Caco-2 (cell line): Measurements from ENCODE around the gene SRSF8. TPM values are rescaled to one million over a fixed set of nuclear protein-coding genes. Genes with fewer than 3 reads are reported as not detected.

Experiments used
- BruUV-seq: library from RNA; stranded (reverse); fragments of 400-500 nt; replicated peaks from 2 replicates; lab custom pipeline; 2021; lab: Mats Ljungman, UMichigan
- CTCF ChIA-PET: fragments of 300-600 bp; sonication (Branson Sonifier 250); formaldehyde crosslinking; loops from one replicate; lab custom pipeline; 2022; ENCODE audit warnings: antibody characterized with exemption; lab: Charles Lee
- POLR2A ChIA-PET: fragments of 300-600 bp; sonication (Branson Sonifier 250); formaldehyde crosslinking; loops from one replicate; lab custom pipeline; 2022; ENCODE audit warnings: antibody characterized with exemption; lab: Charles Lee
- DNase-seq, 2 experiments: peaks; one replicate each; pipeline versions ENCODE4 v3.0.0 to v3.0.0-alpha.2; 2020 to 2022
- H3K27me3 ChIP-seq: replicated peaks from 2 replicates; pipeline ENCODE4 v1.6.0; 2011; ENCODE audit warnings: low read length; ENCODE audit not compliant: control insufficient read depth, insufficient read depth
- H3K36me3 ChIP-seq: 2 replicates; pipeline ENCODE4 v1.5.1; 2011; ENCODE audit warnings: low read length; ENCODE audit not compliant: control insufficient read depth, insufficient read depth
- H3K4me1 ChIP-seq: fragments of 250-450 bp; sonication (Bioruptor Pico); 2 replicates; pipeline ENCODE4 v1.5.1; 2020; ENCODE audit warnings: mild to moderate bottlenecking
- H3K4me3 ChIP-seq: 2 replicates; pipeline ENCODE4 v1.5.1; 2011; ENCODE audit warnings: low read depth, mild to moderate bottlenecking, control low read depth, low read length
- H3K9me3 ChIP-seq: fragments of 250-450 bp; sonication (Bioruptor Pico); 2 replicates; pipeline ENCODE4 v1.5.1; 2020; ENCODE audit warnings: mild to moderate bottlenecking, moderate library complexity
- H3K27ac Mint-ChIP-seq: one replicate; pipeline ENCODE4 v1.8.0; 2022; ENCODE audit warnings: mixed read lengths; ENCODE audit not compliant: unreplicated experiment
- H3K27me3 Mint-ChIP-seq: one replicate; pipeline ENCODE4 v1.8.0; 2022; ENCODE audit warnings: mixed read lengths; ENCODE audit not compliant: insufficient read depth, unreplicated experiment
- H3K36me3 Mint-ChIP-seq: one replicate; pipeline ENCODE4 v1.8.0; 2022; ENCODE audit warnings: mild to moderate bottlenecking, mixed read lengths; ENCODE audit not compliant: insufficient read depth, unreplicated experiment
- H3K4me1 Mint-ChIP-seq: one replicate; pipeline ENCODE4 v1.8.0; 2022; ENCODE audit warnings: low read depth, mixed read lengths; ENCODE audit not compliant: unreplicated experiment
- H3K4me3 Mint-ChIP-seq: one replicate; pipeline ENCODE4 v1.8.0; 2022; ENCODE audit warnings: mild to moderate bottlenecking, moderate library complexity, mixed read lengths; ENCODE audit not compliant: unreplicated experiment
- H3K9me3 Mint-ChIP-seq: one replicate; pipeline ENCODE4 v1.8.0; 2022; ENCODE audit warnings: mixed read lengths; ENCODE audit not compliant: unreplicated experiment
- intact Hi-C: fragments of 100-400 bp; cut with micrococcal nuclease; formaldehyde crosslinking; loops from one replicate; pipeline ENCODE4 v1.10.0; 2022; ENCODE audit not compliant: unreplicated experiment
- total RNA-seq: library from RNA; stranded (reverse); gene quantifications from 2 replicates; pipeline ENCODE4 v1.2.3, GENCODE V29; 2022
- TF ChIP-seq, protein P1 (sequence below), 2 experiments: fragments of 200-600 bp in 1 of 2; IDR thresholded peaks; 1 replicate in 1 of 2; 2 replicates in 1 of 2; pipeline versions ENCODE4 v1.5.1 to v1.8.0; 2011 to 2022; ENCODE audit warnings: antibody characterized with exemption in 1 of 2, control low read depth in 1 of 2, inconsistent platforms in 1 of 2, low read depth in 1 of 2, low read length in 1 of 2, mild to moderate bottlenecking in 1 of 2, moderate library complexity in 1 of 2; ENCODE audit not compliant: insufficient read depth in 1 of 2, severe bottlenecking in 1 of 2, unreplicated experiment in 1 of 2

The SRSF8 gene
- total RNA-seq, 1 experiment from 2014 or later, result 44.5 TPM

DNA sequence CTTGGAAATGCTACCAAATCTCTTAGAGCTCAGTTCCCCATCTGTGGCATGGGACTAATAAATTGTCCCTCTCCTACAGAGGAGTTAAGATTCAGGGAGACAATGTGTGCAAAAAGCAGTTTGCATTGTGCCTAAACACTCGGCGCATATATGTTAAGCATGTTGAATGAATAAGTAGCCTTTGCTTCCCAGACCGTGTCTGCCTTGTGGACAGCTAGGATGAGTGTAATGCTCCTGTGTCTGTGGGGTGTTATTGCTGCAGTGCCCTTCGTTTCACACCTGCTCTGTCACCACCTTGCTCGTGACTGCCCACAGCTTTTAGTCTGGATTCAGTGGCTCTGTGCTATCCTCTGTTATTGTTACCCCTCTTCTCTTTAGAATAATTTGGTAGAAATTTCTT lies 37.0 kb downstream of the SRSF8 start:
- Mint-ChIP-seq H3K4me1 (no peaks in the 10 kb centered on the region), H3K36me3 (no peaks in the 10 kb centered on the region), H3K27me3 (no peaks in the 10 kb centered on the region), H3K9me3 (no peaks in the 10 kb centered on the region), H3K4me3 (no peak overlapping the region), H3K27ac (no peak overlapping the region)
- H3K4me3 ChIP-seq, result no peak overlapping the region
- intact Hi-C loops, result no loop called here
- no peaks in the 10 kb centered on the region for H3K27me3 ChIP-seq
- no peak for DNase-seq
- CTCF ChIA-PET, result no interaction called here
- POLR2A ChIA-PET, result no interaction called here
- BruUV-seq, result no TSS peak
- no peaks in the 10 kb centered on the region for H3K36me3 ChIP-seq
- H3K9me3 ChIP-seq, result no peaks in the 10 kb centered on the region
- TF ChIP-seq, protein P1, sequence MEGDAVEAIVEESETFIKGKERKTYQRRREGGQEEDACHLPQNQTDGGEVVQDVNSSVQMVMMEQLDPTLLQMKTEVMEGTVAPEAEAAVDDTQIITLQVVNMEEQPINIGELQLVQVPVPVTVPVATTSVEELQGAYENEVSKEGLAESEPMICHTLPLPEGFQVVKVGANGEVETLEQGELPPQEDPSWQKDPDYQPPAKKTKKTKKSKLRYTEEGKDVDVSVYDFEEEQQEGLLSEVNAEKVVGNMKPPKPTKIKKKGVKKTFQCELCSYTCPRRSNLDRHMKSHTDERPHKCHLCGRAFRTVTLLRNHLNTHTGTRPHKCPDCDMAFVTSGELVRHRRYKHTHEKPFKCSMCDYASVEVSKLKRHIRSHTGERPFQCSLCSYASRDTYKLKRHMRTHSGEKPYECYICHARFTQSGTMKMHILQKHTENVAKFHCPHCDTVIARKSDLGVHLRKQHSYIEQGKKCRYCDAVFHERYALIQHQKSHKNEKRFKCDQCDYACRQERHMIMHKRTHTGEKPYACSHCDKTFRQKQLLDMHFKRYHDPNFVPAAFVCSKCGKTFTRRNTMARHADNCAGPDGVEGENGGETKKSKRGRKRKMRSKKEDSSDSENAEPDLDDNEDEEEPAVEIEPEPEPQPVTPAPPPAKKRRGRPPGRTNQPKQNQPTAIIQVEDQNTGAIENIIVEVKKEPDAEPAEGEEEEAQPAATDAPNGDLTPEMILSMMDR (IDR thresholded peaks at IDR 0.05; ENCODE audit: insufficient read depth in 1 of 2, low read depth in 1 of 2, low read length in 1 of 2, severe bottlenecking in 1 of 2, unreplicated experiment in 1 of 2), result no peak
- H3K4me1 ChIP-seq, result peaks cover 15% of the 10 kb centered on the region

DNA sequence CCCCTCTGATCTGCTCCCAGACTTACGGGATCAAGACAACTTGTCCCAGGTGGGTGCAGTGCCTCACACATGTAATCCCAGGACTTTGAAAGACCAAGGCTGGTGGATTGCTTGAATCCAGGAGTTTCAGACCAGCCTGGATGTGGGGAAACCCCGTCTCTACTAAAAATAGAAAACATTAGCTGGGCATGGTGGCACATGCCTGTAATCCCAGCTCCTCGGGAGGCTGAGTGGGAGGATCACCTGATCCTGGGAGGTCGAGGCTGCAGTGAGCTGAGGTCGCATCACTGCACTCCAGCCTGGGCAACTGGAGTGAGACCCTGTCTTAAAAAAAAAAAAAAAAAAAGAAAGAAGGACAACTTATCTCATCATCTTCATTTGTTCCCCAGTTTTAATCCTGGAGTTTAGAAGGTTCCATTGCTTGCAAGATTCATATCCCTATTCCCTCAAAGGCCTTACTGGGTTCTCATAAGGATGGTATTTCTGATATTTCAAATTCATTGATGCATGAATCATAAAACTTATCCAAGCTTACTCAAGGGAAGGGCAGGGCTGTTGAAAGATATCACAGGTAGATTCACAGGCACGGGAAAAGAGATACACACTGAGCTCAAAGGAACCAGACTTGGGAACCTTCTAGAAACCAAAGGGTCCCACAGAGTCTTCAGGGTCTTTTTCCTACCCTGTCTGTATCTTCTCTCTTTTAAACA lies 37.6 kb downstream of the SRSF8 start:
- no peaks in the 10 kb centered on the region for H3K27me3 ChIP-seq
- Mint-ChIP-seq H3K27me3 (no peaks in the 10 kb centered on the region), H3K9me3 (no peaks in the 10 kb centered on the region), H3K4me3 (no peak overlapping the region), H3K4me1 (no peaks in the 10 kb centered on the region), H3K36me3 (no peaks in the 10 kb centered on the region), H3K27ac (no peak overlapping the region)
- H3K4me3 ChIP-seq, result no peak overlapping the region
- CTCF ChIA-PET, result no interaction called here
- no TSS peak for BruUV-seq
- TF ChIP-seq, protein P1 (IDR thresholded peaks at IDR 0.05; ENCODE audit: insufficient read depth in 1 of 2, low read depth in 1 of 2, low read length in 1 of 2, severe bottlenecking in 1 of 2, unreplicated experiment in 1 of 2), result no peak
- DNase-seq, result no peak
- peaks cover 20% of the 10 kb centered on the region for H3K4me1 ChIP-seq
- H3K36me3 ChIP-seq, result no peaks in the 10 kb centered on the region; the same call in 1 of the 2 replicates
- no peaks in the 10 kb centered on the region for H3K9me3 ChIP-seq
- intact Hi-C loops, result no loop called here
- POLR2A ChIA-PET, result interaction anchor here (0.7 kb wide), 1 partner anchor 11 kb away, joined by 5 read pairs; no protein-coding TSS in a partner anchor

DNA sequence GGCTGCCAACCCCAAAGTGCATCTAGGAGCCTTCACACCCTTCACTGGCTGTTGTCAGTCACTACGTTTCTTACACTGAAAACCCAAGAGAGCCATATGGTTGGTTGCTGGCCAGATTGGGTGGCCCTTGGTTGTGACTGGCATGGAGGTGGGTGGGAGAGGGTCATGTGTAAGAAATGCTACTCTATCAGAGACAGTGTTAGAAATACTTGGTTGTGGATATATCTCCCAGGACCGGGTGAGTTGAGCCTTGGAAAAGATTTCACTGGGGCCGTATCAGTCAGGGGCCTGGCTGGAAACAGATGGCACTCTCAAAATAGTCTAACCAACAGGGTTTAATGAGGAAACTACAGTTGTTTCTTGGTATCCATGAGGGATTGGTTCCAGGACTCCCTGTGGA lies 38.1 kb downstream of the SRSF8 start:
- no peaks in the 10 kb centered on the region for H3K9me3 Mint-ChIP-seq
- no peaks in the 10 kb centered on the region for H3K27me3 Mint-ChIP-seq
- Histone ChIP-seq H3K27me3 (no peaks in the 10 kb centered on the region), H3K4me3 (no peak overlapping the region), H3K36me3 (no peaks in the 10 kb centered on the region; the same call in 1 of the 2 replicates), H3K4me1 (peaks cover 20% of the 10 kb centered on the region), H3K9me3 (no peaks in the 10 kb centered on the region)
- CTCF ChIA-PET, result no interaction called here
- DNase-seq, result no peak
- H3K27ac Mint-ChIP-seq, result no peak overlapping the region
- intact Hi-C loops, result no loop called here
- peaks cover 5% of the 10 kb centered on the region for H3K4me1 Mint-ChIP-seq
- TF ChIP-seq, protein P1 (IDR thresholded peaks at IDR 0.05; ENCODE audit: insufficient read depth in 1 of 2, low read depth in 1 of 2, low read length in 1 of 2, severe bottlenecking in 1 of 2, unreplicated experiment in 1 of 2), result no peak
- POLR2A ChIA-PET, result interaction anchor here (0.7 kb wide), 1 partner anchor 12 kb away, joined by 5 read pairs; no protein-coding TSS in a partner anchor
- no peak overlapping the region for H3K4me3 Mint-ChIP-seq
- BruUV-seq, result no TSS peak
- H3K36me3 Mint-ChIP-seq, result no peaks in the 10 kb centered on the region
